Measurements from ENCODE around the gene TBC1D20.

GRCh38 chr20:496126-496696 lies 33.9 kb upstream of the TBC1D20 start:
- TF ChIP-seq POLR2A (IDR thresholded peaks at IDR 0.05) (no peak), EP300 (IDR thresholded peaks at IDR 0.05) (no peak)
- TF ChIP-seq, protein P1, sequence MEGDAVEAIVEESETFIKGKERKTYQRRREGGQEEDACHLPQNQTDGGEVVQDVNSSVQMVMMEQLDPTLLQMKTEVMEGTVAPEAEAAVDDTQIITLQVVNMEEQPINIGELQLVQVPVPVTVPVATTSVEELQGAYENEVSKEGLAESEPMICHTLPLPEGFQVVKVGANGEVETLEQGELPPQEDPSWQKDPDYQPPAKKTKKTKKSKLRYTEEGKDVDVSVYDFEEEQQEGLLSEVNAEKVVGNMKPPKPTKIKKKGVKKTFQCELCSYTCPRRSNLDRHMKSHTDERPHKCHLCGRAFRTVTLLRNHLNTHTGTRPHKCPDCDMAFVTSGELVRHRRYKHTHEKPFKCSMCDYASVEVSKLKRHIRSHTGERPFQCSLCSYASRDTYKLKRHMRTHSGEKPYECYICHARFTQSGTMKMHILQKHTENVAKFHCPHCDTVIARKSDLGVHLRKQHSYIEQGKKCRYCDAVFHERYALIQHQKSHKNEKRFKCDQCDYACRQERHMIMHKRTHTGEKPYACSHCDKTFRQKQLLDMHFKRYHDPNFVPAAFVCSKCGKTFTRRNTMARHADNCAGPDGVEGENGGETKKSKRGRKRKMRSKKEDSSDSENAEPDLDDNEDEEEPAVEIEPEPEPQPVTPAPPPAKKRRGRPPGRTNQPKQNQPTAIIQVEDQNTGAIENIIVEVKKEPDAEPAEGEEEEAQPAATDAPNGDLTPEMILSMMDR (IDR thresholded peaks at IDR 0.05), result no peak
